ENCODE results near the gene AKAP13. TPM values are rescaled to one million over a fixed set of nuclear protein-coding genes. Genes with fewer than 3 reads are reported as not detected.

AKAP13 gene, protein sequence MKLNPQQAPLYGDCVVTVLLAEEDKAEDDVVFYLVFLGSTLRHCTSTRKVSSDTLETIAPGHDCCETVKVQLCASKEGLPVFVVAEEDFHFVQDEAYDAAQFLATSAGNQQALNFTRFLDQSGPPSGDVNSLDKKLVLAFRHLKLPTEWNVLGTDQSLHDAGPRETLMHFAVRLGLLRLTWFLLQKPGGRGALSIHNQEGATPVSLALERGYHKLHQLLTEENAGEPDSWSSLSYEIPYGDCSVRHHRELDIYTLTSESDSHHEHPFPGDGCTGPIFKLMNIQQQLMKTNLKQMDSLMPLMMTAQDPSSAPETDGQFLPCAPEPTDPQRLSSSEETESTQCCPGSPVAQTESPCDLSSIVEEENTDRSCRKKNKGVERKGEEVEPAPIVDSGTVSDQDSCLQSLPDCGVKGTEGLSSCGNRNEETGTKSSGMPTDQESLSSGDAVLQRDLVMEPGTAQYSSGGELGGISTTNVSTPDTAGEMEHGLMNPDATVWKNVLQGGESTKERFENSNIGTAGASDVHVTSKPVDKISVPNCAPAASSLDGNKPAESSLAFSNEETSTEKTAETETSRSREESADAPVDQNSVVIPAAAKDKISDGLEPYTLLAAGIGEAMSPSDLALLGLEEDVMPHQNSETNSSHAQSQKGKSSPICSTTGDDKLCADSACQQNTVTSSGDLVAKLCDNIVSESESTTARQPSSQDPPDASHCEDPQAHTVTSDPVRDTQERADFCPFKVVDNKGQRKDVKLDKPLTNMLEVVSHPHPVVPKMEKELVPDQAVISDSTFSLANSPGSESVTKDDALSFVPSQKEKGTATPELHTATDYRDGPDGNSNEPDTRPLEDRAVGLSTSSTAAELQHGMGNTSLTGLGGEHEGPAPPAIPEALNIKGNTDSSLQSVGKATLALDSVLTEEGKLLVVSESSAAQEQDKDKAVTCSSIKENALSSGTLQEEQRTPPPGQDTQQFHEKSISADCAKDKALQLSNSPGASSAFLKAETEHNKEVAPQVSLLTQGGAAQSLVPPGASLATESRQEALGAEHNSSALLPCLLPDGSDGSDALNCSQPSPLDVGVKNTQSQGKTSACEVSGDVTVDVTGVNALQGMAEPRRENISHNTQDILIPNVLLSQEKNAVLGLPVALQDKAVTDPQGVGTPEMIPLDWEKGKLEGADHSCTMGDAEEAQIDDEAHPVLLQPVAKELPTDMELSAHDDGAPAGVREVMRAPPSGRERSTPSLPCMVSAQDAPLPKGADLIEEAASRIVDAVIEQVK (N-terminal part only)
- 16.3 and 19.2 TPM in 2 replicates for total RNA-seq

DNA sequence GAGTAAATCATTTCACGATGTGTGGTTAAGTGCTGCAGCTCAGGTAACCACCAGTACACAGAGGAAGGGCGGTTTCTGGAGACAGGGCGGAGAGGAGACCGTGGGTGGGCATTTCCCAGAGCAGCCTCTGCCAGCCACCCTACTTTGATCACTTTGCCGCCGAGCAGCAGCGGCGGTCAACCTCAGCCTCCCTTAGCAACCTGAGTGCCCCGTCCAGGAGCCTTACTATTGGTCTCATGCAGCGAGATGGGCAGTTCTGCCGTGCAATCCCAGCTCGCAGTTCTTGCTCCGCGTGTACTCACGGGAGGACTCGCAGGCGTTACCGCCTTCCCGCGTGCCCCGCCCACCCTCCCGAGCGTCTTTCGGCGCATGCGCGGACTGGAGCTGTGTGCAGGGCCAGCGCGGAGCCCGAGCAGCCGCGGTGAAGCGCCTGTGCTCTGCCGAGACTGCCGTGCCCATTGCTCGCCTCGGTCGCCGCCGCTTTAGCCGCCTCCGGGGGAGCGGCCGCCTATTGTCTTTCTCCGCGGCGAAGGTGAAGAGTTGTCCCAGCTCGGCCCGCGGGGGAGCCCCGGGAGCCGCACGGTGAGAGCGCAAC, at the start of gene AKAP13:
Gene AKAP13, plus strand, starts transcription at position 387 of the 595 bp plus-strand sequence. CDS start 105,118 bp downstream, outside the sequence.

DNA sequence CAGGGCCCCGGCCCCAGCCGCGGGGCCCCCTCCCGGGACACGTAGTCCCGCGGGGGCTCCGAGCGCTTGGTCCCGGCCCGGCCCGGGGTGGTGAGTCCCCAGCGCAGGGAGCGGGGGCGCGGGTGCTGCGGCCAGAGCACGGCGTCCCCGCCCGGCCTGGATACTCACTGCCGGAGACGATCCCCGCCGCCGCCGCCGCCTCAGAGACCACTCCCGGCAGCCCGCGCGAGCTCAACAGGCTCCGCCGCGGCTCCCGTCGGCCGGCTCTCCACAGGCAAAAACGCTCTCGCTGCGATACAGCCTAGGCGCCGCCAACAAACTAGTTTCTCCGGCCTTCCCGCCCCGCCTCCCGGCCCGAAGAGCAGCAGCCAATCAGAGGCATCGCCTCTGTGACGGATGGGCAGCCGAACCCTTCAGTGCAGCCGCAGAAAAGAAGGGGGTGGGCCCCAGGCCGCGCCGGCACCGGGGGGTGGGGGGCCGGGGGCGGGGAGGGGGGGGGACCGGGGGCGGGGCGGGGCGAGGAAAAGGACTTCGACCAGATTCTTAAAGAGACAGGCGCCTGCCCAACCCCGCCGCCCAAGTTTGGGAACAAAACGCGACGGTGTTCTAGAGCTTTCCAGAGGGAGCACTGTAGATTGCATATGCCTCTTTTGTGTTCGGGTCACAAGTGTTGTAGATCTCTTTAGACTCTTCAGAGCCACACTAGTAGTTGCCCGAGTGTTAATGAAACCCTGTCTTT, 414.4 kb downstream of the AKAP13 start, which contains the start of gene KLHL25:
Gene KLHL25, minus strand, starts transcription at position 328 of the 739 bp plus-strand sequence. CDS start 25,115 bp downstream, outside the sequence.

All from bronchus fibroblast of lung (primary cell).